ENCODE results near the gene ACACA.

ACACA gene

DNA sequence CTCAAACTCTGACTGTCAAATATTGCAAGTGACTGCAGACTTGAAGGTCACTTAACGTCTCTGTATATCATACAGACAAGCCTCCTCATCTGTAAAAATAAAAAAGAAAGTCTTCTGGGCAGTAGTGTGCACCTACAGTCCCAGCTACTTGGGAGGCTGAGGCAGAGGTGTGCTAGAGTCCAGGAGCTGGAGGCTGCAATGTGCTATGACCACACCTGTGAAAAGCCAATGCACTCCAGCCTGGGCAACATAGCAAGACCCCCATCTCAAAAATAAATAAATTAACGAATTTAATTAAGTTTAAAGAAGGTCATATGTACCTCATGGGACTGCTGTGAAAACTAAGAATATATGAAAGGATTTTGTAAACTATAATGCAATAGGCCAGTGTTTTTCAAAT lies 65.8 kb downstream of the ACACA start:
- DNase-seq = no peak

DNA sequence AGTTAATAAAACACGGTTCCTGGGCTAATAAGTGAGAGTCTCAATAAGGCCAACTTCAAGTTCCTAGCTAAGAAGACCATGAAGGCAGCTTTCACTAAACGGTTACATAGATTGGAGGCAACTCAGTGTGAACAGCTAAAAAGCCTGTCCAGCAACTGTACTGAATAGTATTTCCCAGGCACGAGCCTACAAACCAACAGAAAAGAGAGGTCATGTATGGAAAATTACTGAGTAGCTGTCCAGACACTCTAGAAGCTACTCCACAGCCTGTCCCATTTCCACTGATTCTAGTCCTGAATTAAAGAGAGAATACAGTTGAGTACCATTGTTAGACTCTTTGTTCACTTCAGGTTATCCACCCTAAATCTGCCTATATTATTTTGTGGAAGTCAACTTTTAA lies 67.3 kb downstream of the ACACA start:
- DNase-seq = no peak

DNA sequence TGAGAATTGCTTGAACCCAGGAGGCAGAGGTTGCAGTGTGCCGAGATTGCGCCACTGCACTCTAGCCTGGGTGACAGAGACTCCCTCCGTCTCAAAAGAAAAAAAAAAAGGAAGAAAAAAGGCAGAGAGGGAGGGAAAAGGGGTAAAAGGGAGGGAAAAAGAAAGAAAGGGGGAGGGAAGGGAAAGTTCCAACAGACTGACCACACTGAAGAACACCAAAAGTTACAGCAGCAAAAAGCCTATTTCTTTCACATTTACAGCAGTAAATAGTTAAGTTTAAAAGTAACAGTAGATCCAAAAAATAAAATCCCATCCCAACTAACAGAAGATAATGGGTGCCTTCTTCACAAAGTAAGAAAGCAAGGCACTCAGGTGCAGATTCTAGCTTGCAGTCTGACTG lies 67.8 kb downstream of the ACACA start:
- no peak for DNase-seq

DNA sequence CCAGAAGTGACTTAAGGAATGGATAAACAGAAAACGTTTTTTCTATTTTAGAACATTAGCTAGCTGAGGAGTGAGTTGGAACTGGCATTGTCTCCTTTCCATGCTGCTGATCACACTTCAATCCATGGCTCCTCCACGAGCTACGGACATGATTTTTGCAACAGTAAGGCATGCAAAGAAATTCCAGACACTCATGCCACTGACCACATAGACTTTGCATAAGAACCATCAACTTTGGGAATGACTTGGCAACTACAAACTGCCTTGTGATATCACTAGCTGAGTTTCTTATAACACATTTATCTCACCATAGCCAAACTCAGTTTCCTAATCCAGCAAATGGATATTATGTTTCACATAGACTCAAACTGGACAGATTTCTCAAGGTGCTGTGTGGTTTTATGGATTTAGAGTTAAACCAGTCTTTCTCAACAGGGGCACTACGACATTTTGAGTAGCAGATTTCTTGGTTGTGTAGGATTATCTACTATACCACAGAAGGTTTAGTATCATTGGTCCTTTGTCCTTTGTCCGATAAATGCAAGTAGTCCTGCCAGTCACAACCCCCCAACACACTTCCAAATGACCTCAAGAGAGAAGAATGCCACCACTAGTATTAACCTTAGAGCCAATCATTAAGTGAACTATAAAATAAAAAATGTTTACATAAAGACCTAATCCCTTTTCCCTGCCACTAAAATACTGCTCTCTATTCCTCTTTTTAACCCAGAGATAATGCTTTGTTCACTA lies 79.1 kb downstream of the ACACA start:
- DNase-seq = no peak

DNA sequence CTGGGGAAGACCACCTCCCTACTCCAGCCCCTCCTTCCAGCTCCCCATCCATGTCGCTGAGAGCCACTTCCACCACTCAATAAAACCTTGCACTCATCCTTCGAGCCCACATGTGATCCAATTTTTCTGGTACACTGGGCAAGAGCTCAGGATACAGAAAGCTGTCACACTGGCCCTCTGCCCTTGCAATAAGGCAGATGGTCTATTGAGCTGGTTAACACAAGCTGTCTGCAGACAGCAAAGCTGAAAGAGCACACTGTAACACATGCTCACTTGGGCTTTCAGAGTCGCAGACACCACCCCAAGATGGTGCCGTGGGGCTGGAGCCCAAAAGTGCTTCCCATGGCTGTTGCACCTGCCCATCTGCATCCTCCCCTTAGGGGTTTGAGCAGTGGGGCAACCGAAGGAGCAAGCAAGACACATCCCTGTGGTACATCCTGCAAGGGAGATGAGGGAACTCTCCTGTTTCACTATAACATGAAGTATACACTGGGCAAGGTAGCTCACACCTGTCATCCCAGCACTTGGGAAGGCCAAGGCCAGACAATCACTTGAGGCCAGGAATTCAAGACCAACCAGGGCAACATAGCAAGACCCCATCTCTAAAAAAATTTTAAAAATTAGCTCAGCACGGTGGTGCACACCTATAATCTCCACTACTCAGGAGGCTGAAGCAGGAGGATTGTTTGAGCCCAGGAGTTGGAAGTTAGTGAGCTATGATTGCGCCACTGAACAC lies 83.6 kb downstream of the ACACA start:
- DNase-seq = no peak

DNA sequence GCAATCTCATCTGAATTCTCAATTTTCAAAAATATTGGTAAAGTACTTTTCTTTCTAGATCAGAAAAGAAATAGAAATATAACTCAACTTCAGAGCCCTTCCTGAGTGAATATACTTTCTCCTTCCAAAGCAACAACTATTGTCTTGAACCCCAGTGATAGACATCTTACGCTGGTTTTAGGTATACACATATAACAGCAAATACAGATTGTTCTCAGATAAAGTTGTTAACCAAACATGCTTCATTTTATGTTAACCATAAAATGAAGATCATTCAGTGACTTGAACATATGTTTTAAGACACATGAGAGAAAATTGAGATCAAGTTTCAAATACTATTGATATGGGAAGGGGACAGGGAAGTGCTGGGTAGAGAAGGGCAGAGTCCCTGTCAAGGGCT lies 84.5 kb downstream of the ACACA start:
- DNase-seq = no peak

DNA sequence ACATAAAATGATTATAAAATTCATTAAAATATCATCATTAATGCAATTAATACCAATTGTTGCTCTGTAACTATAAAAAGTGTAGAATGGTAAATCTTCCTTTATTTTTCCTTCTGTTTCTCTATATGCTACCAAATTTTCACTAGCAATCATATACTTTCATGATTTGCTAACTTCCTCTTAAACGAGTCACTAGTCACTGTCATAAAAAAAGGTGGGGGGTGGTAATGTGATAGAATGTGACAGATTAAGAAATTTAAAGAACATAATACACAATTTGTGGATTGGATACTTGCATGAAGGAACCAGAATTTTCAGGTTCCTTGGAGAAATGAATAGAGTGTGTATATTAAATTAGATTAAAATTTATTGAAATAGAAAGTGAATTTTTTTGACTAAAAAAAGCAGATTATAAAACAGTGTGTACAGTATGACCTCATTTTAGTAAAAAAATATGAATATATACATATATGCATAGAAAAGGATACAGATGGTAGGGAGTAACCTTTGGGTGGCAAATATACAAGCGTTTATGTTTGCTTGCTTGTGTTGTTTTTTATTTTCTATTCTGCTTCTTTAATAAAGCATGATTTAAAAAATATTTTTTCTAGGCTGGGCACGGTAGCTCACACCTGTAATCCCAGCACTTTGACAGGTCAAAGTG lies 87.6 kb downstream of the ACACA start:
- no peak for DNase-seq

DNA sequence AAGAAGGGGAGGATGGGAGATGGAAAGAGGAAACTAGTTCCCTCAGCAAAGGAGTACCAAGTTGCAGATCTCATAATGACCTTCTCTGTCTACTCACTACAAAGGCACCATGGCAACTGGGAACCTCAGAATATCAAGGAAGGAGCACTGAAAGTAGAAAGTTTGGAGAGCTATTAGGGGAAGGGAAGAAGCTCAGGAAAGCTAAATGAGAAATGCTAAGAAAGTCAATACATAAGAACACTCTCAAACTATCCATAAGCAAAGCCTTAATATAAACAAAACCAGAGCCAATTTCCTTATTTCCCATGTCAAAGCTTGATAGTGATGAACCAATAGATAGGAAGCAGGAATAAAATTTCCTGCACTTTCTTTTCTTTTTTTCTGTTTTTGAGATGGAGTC lies 88.8 kb downstream of the ACACA start:
- no peak for DNase-seq

DNA sequence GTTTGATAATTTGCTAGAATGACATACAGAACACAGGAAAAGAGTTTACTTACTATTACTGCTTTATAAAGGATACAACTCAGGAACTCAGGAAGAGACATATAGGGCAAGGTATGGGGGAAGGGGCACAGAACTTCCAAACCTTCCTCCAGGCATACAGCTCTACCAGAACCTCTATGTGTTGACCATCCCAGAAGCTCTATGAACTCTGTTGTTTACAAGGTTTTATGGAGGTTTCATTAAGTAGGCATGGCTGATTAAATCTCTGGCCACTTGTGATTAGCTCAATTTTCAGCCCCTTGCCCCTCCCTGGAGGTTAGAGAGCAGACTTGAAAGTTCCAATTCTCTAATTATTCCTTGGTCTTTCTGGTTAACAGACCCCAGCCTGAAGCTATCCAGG lies 91.0 kb downstream of the ACACA start:
- DNase-seq = no peak

DNA sequence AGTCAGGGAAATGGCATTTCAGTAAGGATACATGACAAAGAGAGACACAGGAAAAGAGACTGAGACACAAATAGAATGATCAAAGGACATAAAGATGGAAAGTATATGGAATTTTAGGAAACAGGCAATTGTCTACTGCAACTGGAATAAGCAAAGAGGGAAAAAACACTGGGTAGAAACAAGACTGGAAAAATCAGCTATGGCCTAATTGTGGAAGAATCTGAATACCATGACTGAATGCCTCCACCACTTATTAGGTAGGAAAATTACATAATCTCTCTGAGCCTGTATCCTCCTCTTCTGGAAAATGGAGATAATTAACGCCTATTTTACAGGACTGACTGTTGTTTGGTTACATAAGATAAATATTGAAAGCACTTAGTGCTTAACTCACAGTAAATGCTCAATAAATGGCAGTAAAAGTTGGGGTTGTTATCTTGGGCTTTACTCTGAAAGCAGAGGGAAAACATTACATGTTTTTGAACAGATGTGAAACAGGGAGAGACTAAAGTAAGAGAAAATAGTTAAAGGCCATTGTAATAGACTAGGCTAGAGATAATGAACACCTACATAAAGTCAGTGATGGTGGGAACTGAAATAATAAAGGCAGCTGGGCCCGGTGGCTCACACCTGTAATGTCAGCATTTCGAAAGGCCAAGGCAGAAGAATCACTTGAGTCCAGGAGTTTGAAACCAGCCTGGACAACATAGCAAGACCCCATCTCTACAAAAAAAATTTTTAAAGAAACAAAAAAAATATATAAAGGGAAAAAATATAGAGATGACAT lies 94.3 kb downstream of the ACACA start:
- DNase-seq = no peak

DNA sequence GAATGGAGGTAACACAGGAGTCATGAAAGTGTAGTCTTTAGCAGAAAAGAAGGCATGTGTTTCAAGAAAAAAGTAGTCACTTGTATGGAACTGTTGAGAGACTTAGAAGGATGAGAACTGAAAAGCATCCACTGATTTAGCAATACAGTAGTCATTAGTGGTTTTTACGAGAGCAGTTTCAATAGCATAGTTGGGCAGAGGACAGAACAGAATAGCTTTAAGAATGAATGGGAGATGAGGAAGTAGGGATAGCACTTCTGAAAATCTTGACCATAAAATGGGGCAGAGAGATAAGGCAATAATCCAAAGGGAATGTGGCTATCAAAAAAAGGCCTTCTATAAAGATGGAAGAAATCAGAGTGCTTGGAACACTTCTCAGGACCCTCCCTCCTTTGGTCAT lies 95.7 kb downstream of the ACACA start:
- no peak for DNase-seq

DNA sequence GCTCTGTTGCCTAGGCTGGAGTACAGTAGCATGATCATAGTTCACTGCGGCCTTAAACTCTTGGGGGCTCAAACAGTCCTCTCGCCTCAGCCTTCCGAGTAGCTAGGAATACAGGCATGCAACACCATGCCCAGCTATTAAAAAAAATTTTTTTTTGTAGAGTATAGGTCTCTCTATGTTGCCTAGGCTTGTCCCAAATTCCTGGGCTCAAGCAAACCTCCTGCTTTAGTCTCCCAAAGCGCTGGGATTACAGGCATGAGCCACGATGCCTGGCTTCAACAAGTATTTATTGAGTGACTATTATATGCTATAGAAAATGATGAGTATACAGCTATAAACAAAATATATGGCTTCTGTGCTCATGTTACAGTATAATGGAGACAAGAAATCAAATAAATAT lies 97.6 kb downstream of the ACACA start:
- DNase-seq = no peak

DNA sequence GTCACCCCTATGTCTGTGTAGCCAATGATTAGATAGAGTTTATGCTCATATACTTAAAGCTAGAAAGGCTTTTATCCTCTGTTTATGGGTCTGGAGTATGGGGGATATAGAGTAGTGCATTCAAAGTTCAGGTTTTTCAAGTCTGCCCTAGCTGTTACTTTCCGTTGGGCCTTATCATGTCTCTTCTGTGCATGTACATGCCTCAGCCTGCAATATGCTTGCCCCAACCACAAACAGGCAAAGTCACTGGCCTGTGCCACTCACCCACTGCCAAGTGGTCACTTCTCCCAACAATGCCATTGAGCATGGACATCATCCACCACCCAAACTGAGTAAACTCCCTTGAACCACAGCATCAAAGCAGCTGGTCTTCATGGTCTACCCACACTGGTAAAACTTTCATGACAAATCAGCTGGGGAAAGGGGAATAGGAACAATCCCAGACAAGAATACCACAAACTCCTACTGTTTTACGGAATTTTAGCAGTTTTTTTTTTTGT lies 101.2 kb downstream of the ACACA start:
- no peak for DNase-seq

DNA sequence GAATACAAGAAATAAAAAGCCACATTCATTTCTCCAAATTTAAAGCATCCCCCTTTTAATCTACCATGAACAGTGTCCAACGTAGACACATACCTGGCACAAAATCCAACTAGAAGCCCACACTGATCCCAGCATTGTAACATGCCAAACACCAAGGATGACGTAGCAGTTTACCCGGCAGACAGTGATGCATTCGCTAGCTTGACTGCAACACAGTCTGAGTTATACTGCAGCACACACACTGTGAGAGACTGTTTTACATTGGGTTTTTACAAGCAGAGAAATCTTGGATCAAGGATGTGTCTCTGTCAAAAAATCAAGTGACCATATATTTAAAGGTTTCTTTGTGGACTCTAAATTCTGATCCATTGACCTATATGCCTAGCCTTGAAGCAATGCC lies 105.3 kb downstream of the ACACA start:
- no peak for DNase-seq

DNA sequence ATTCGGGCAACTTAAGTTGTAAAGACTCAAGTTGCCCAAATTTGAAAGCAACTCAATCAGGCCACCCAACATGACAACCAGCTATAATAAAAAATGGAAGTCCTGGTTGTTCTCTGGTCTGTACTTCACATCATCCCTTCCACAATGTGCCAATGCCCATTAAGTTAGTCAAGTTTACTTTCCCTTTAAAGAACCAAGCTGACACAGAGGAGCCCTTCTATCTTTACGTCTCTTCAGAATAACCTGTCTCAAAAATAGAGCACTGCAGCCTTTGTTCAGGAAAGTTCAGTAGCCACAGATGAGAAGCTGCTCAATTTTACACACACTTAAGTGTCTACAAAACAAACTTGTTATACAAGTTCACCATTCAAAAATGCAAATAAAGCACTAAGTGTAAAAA lies 106.0 kb downstream of the ACACA start:
- DNase-seq = peak; percentile 1

DNA sequence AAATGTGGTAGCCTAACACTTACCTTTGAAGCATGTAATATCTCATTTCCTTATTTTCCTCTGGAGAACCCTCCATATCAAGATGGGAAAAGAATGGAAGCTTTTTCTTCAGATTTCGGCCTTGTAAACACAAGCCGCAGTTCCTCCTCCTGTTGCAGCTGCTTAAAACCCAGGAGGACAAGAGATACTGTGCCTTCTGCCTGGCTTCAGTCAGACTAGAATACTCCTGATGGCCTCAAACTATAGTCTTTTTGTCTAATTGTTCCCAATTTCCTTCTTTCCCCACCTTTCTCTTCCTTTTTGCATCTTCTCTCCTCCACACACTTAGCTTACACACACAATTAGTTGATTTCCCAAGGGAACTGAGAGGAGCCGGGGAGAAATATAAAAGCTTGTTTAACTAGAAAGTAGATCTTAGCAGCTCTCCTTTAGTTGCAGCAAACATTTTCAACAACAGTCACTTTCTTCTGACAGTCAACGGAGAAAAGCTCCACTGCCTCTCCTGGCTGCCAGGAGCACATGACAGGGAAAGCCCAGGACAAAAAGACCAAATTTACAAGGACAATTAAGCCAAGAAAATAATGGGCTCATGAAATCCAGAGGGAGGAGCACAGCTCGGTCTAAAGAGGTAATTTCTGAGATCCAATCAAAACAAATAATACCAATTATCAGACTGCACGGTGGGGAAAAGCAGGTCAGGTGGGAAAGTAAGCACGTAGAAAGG lies 107.2 kb downstream of the ACACA start:
- peak; percentile 33 for DNase-seq

DNA sequence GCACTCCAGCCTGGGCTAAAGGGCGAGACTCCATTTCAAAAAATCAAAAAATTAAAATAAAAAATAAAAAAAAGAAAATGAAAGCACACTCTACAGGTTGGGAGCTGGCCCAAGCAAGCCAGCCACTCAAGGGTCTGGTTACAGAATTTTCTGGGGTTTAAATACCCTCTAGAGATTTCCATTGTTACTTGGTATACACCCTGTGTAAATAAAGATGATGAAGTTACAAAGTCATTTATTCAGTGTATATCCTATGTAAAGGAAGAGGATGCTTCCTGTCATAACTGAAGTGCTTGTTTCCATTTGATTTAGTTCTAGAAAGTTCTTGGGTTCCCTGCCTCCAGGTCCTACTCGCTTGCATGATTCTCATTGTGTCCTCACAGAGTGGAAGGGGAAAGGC lies 110.7 kb downstream of the ACACA start:
- DNase-seq = peak; percentile 3

DNA sequence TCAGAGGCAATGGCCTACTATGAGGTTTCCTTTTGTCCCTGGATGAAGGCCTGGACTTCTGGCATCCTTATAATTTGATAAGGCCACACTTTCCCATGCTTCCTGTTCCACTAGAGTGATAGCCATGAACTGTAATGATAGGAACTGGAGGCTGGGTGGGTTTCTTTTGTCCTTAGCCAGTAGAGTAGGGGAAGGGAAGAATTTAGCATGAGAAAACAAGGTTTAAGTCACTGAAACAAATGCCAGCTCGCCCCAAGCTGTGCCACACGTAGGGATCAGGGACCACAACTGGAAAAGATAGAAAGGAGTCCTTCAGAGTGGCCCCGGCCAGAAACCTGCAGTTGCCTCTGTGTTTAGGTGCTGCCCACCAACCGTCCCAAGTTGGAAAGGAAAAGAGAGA lies 111.7 kb downstream of the ACACA start:
- no peak for DNase-seq

DNA sequence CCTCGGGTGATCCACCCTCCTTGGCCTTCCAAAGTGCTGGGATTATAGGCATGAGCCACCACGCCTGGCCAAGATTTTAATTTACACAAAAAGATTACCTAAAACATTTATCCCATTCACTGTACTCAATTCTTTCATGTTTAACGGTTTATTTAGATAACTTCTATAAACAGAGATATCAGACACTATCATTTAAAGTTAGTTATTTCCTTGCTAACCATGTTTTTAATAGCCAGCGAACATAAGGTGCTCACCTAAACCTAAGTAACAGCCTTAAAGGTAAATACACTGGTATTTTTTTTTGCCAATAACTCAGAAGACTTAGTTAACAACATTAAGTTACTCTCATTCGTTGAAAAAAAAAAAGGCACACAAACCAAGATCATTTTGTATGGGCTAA lies 112.9 kb downstream of the ACACA start:
- DNase-seq = no peak

DNA sequence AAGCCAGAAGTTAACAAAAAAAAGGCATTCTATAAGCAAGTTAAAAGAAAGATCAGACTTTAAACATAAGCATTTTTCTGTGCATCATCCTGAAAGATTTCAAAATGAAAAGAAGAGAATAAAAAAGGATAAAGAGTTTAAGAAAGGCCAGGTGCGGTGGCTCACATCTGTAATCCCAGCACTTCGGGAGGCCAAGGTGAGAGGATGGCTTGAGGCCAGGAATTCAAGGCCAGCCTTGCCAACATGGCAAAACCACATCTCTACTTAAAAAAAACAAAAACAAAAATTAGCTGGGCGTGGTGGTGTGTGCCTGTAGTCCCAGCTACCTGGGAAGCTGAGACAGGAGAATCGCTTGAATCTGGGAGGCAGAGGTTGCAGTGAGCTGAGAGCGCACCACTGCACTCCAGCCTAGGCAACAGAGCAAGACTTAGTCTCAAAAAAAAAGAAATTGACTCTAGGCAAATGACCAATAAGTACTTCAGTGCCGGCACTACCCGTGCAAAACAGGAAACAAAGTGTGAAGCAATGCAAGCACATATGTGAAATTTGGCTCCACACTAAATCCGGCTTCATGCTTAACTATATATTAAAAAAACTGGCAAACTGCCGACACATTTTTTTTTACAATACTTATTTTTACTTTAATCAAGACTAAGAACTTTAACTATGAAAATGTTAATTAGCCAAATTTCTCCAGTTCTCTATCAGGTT lies 114.1 kb downstream of the ACACA start:
- DNase-seq = no peak

DNA sequence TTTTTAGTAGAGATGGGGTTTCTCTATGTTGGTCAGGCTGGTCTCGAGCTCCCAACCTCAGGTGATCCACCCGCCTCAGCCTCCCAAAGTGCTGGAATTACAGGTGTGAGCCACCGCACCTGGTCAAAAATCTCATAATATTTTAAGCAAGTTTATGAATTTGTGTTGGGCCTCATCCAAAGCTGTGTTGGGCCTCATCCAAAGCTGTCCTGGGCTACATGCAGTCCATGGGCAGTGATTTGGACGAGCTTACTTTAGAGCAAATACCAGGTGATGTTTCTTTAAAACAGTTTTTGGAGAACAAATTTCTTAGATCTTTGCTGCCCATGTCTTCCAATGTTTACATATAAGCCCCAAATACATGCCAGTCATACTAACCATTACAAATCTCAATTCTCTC lies 115.3 kb downstream of the ACACA start:
- DNase-seq = no peak

DNA sequence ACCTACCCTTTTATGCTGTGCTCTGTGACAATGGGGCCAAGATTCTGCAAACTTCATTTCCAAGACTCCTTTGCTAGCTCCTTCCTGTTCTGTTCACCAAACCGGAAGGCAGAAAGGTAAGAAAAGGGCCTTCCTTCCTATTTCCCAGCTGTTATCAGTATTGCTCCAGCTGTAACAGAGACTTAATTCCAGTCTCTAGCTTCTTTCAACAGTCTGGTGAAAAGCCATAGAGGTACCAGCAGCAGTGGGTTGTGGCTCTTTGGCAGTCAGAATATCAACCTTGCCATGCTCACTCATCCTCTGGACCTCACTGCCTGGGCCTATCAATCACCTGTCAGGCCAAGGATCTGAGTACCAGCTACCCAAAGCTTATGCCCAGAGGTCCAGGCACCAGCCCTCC lies 120.2 kb downstream of the ACACA start:
- DNase-seq = no peak
